Activated CD4-positive, alpha-beta T cell treated with anti-CD3 and anti-CD28 coated beads, Interleukin-2, amount 50 U/mL, for 4 hours (primary cell): Measurements from ENCODE around the gene SH3GL1.

Source experiments
- DNase-seq, 2 experiments: peaks; one replicate each; pipeline ENCODE4 v3.0.0-alpha.2; 2020

The SH3GL1 gene

GRCh38 chr19:4338441-4339355 is 61.6 kb downstream of the SH3GL1 start, which contains the start of gene STAP2:
Gene STAP2 (minus strand): TSS chr19:4338827. CDS start chr19:4338753, 74 bp downstream.
- peak in 1 of 2 experiments; percentile 20 for DNase-seq

GRCh38 chr19:4337906-4338440 is 62.4 kb downstream of the SH3GL1 start:
- DNase-seq: no peak

- DNase-seq: no peak
These were observed 65.3 kb downstream of the SH3GL1 start for GRCh38 chr19:4334929-4335570.

GRCh38 chr19:4329858-4330257 is 70.5 kb downstream of the SH3GL1 start:
- DNase-seq: no peak

GRCh38 chr19:4328991-4329681 is 71.2 kb downstream of the SH3GL1 start:
- DNase-seq: peak in 1 of 2 experiments; percentile 14

- peak; percentile 91 to 94 for DNase-seq
These were observed 71.9 kb downstream of the SH3GL1 start for GRCh38 chr19:4328243-4328990.

GRCh38 chr19:4327877-4328242 is 72.5 kb downstream of the SH3GL1 start:
- DNase-seq: no peak

- peak; percentile 61 to 64 for DNase-seq
These were observed 73.0 kb downstream of the SH3GL1 start for GRCh38 chr19:4327252-4327876.

GRCh38 chr19:4326837-4327251 is 73.5 kb downstream of the SH3GL1 start:
- no peak for DNase-seq

GRCh38 chr19:4326215-4326836 is 74.0 kb downstream of the SH3GL1 start:
- no peak for DNase-seq

GRCh38 chr19:4324228-4324627 is 76.1 kb downstream of the SH3GL1 start:
- no peak for DNase-seq

- DNase-seq: no peak
These were observed 76.7 kb downstream of the SH3GL1 start for GRCh38 chr19:4323692-4324091.

- DNase-seq: no peak
These were observed 77.2 kb downstream of the SH3GL1 start for GRCh38 chr19:4322942-4323665.

GRCh38 chr19:4320419-4320818 is 79.9 kb downstream of the SH3GL1 start:
- DNase-seq: no peak

GRCh38 chr19:4319067-4319718 is 81.2 kb downstream of the SH3GL1 start:
- DNase-seq: no peak

- DNase-seq: no peak
These were observed 81.9 kb downstream of the SH3GL1 start for GRCh38 chr19:4318460-4318859.

GRCh38 chr19:4316956-4317355 is 83.4 kb downstream of the SH3GL1 start:
- no peak for DNase-seq

- DNase-seq: no peak
These were observed 86.4 kb downstream of the SH3GL1 start for GRCh38 chr19:4313847-4314490.
